SKM-1 treated with dmso at 0.1 percent for 144 hours (cell line): ENCODE data around the gene MTOR.

Source experiments
- DNase-seq: peaks from one replicate; lab custom pipeline; 2025; ENCODE audit not compliant: unreplicated experiment; lab: John Stamatoyannopoulos, UW

Gene MTOR

GRCh38 chr1:11227106-11228077, 35.0 kb downstream of the MTOR start:
- DNase-seq = no peak

GRCh38 chr1:11216074-11216473, 46.3 kb downstream of the MTOR start:
- DNase-seq = no peak

DNA sequence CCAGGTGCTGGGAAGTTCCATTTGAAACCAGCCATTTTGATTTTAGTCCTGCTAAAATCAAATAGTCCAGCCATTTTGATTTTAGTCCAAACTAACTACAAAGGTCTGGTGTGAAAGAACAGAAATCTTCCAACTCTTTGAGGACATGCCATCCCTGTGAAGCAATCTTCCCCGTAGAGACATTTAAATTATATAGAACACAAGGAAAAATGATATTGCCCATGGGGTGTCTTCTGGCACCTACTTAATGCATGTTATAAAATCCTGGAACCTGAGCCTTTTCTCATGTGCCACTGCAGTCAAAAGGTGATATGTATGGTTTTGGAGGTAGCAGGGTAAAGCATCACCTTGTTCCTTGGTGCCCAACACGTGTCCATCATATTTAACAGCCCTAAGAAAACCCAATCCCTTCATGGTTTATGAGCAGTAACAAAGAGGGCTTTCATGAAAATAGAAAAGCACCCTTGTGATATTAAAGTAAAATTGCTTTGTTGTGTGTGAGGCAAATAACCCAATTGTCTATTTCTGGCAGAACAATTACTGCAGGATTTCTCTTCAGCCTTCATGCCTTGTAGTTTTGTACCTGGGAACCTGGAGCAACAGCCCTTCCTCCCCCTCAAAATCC, 46.9 kb downstream of the MTOR start:
- no peak for DNase-seq

DNA sequence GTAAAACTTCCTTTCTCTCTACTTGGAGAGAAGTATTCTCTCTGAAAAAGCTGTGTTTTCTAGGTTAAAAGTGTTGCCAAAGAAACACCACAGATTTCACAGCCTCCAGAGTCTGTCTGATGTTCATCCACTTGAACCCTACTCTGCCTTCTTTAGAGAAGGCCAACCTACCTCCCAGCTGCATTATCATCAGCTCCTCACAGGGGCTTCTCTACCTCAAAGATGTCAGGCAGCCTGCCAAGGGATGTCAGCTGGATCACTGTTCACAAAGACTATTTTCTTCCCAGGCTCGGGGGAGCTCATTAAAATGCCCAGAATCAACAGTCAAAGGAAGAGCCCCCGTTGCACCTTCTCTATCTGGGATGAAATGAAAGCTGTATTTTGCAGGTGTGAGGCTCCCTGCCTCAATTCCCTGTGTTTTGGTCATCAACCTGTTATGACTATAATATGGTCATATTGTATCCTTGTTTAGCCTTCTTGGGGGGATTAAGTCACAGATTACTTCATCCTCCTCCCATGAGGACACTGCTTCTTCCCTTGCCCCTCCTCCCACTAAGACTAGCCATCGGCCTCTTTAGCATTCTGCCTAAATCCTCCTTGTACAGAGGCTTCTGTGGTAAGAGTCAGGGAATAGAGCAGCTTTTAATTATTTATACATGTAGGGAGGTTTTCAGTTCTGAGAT, 47.5 kb downstream of the MTOR start:
- DNase-seq = no peak

DNA sequence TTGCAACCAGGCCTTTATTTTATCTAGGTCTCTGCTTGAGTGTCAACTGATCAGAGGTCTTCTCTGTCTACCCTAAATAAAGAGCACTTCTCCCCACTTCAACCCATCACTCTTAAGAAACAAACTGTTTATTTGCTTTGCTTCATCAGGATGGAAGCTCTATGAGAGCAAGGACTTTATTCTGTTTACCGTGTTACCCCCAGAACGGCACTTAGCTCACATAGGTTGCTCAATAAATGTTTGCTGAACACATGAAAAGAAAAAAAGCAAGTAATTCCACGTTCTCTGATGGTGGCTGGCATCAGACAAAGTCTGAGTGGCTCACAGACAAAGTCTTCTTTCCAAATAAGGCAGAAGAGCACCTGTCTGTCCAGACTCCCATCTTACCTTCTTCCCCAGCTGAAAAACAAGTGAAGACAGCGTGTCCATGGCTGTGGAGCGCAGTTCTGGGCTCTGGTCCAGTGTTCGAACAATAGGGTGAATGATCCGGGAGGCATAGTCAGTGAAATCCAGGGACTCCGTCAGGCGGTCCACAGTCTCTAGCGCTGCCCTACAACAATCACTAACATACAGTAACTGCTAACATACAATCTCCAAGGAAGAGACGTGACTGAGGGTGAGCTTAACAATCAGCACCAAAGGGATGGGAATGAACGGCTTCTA, 50.3 kb downstream of the MTOR start:
- no peak for DNase-seq

GRCh38 chr1:11211461-11211860, 50.9 kb downstream of the MTOR start:
- DNase-seq = no peak

- DNase-seq = no peak
Observed at GRCh38 chr1:11207898-11208611, 54.3 kb downstream of the MTOR start.

DNA sequence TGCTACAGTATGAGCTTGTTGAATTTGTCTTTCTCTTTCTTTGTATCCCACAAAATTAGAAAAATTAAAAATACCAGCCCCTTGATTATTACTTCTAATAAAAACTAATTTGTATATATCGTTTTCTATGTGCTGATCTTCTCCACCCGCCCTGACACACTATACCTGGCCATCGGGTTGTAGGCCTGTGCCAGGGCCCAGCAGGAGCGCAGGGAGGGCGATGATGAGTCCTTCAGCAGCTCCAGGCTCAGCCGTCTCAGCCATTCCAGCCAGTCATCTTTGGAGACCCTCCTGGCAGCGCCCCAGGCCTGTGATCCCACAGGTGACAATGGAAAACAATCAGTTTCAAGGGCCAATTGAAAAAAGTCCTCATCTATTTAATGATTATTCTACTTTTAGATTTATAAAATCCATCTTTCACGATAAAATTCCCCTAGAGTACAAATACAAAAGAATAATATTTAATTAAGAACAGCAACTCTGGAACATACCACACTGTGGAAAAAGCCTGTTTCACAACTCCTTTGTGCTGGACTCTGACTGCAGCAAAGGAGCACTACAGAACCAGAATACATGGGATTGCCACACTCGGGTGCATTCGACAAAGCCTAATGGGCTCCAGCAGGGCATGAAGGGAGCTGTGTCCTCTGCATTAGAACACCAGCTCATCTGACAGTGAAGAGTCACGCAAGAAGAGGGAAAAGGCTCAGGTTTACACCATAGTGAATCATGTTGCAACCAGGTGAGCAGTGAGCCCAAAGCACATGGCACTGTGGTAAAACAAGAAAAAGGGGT, 57.8 kb downstream of the MTOR start:
- no peak for DNase-seq

GRCh38 chr1:11198851-11199594, 63.3 kb downstream of the MTOR start:
- no peak for DNase-seq

DNA sequence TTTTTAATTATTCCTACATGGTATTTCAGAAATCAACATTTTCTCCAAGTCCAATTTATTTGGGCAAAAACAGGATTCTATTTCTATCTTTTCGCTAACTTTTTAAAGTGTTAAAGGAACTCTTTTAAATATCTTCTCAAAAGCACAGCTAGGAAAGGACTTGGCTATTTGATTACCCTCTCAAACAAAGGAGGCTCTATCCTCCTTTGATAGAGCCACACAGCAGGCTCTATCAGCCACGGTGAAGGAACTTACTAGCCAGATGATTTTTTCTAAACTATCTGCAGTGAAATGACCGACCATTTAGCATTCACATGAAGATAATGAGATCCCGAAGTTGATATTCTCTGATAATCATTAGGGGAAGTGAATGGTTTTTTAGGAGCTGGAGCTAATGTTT, 64.1 kb downstream of the MTOR start:
- no peak for DNase-seq

GRCh38 chr1:11197359-11197758, 65.0 kb downstream of the MTOR start:
- DNase-seq = no peak

GRCh38 chr1:11196945-11197344, 65.4 kb downstream of the MTOR start:
- DNase-seq = no peak

GRCh38 chr1:11194407-11195176, 67.8 kb downstream of the MTOR start:
- no peak for DNase-seq

GRCh38 chr1:11193376-11193775, 69.0 kb downstream of the MTOR start:
- DNase-seq = no peak

- no peak for DNase-seq
Observed at GRCh38 chr1:11188858-11189451, 73.4 kb downstream of the MTOR start, which contains the start of gene ANGPTL7. ANGPTL7 (plus strand) TSS chr1:11189355; CDS start chr1:11189580, 225 bp downstream.

GRCh38 chr1:11188381-11188780, 74.0 kb downstream of the MTOR start:
- DNase-seq = no peak

- no peak for DNase-seq
Observed at GRCh38 chr1:11187931-11188330, 74.4 kb downstream of the MTOR start.

GRCh38 chr1:11187494-11187893, 74.9 kb downstream of the MTOR start:
- DNase-seq = no peak
